ENCODE measurements around the gene DBP. TPM values are rescaled to one million over a fixed set of nuclear protein-coding genes. Genes with fewer than 3 reads are reported as not detected.

Gene DBP
- total and polyA plus RNA-seq, 2 of the 13 experiments (the other 11 are each of a cell fraction or from before 2014, with no cell fraction given), result 1.7 to 5.8 TPM

DNA sequence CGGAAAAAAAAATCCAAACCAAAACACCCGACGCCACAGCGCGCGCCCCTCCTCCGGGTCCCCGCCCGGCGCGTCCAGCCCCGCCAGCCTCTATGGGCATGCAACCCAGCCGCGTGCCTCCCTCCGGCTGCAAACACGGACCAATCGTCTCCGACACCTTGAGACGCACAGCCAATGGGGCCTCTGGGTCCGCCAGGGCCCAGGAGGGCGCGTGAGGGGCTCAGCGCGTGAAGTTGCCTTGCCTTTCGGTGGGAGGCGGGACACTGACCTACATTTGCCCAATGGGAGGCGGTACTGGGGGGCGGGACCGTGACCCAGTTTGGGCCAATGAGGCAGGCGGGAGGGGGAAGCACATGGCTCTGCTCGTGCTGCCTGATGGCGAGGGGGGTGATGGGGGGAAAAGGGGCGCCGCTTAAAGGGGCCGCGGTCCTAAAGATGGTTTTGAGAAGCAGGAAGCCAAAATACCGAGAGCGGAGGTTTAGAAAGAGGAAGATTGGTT is 319 bp upstream of the DBP start (continued):
- TF ChIP-seq, protein P1, sequence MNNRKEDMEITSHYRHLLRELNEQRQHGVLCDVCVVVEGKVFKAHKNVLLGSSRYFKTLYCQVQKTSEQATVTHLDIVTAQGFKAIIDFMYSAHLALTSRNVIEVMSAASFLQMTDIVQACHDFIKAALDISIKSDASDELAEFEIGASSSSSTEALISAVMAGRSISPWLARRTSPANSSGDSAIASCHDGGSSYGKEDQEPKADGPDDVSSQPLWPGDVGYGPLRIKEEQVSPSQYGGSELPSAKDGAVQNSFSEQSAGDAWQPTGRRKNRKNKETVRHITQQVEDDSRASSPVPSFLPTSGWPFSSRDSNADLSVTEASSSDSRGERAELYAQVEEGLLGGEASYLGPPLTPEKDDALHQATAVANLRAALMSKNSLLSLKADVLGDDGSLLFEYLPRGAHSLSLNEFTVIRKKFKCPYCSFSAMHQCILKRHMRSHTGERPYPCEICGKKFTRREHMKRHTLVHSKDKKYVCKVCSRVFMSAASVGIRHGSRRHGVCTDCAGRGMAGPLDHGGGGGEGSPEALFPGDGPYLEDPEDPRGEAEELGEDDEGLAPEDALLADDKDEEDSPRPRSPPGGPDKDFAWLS (CRISPR knock-in tag; IDR thresholded peaks at IDR 0.05; ENCODE audit: borderline replicate concordance), result no peak
- peak; percentile 49; the same call in 1 of the 2 replicates for TF ChIP-seq ZMYM4 (CRISPR knock-in tag; IDR thresholded peaks at IDR 0.05)
- TF ChIP-seq, protein P2, sequence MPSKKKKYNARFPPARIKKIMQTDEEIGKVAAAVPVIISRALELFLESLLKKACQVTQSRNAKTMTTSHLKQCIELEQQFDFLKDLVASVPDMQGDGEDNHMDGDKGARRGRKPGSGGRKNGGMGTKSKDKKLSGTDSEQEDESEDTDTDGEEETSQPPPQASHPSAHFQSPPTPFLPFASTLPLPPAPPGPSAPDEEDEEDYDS (CRISPR knock-in tag; IDR thresholded peaks at IDR 0.05), result peak; percentile 80
- TF ChIP-seq ZNF292 (CRISPR knock-in tag; IDR thresholded peaks at IDR 0.05; ENCODE audit: borderline replicate concordance, low read depth), result no peak
- TF ChIP-seq HNRNPUL1 (IDR thresholded peaks at IDR 0.05; ENCODE audit: low read depth, low read length), result no peak
- TF ChIP-seq ZNF782 (CRISPR knock-in tag; IDR thresholded peaks at IDR 0.05; ENCODE audit: borderline replicate concordance), result 0 out of 2 replicates have a peak, but pooled peaks have one; percentile 34
- no peak for TF ChIP-seq RBM22 (optimal IDR thresholded peaks at IDR 0.05; ENCODE audit: low read length)
- TF ChIP-seq ZNF121 (CRISPR knock-in tag; IDR thresholded peaks at IDR 0.05), result no peak
- no peak; the same call in 1 of the 2 replicates for TF ChIP-seq EEA1 (CRISPR knock-in tag; IDR thresholded peaks at IDR 0.05; ENCODE audit: borderline replicate concordance)
- TF ChIP-seq KLF11 (CRISPR knock-in tag; IDR thresholded peaks at IDR 0.05), result peak; percentile 64
- peak; percentile 84 for TF ChIP-seq ZSCAN31 (CRISPR knock-in tag; IDR thresholded peaks at IDR 0.05; ENCODE audit: low read depth)
- peak; percentile 70 for TF ChIP-seq CREB1 (IDR thresholded peaks at IDR 0.05)
- TF ChIP-seq CREB1 (CRISPR knock-in tag; IDR thresholded peaks at IDR 0.05), result peak; percentile 77
- no peak for TF ChIP-seq ZNF232 (CRISPR knock-in tag; IDR thresholded peaks at IDR 0.05; ENCODE audit: borderline replicate concordance)
- peak; percentile 23; the same call in 1 of the 2 replicates for TF ChIP-seq ZNF251 (CRISPR knock-in tag; IDR thresholded peaks at IDR 0.05)
- TF ChIP-seq ZNF557 (CRISPR knock-in tag; IDR thresholded peaks at IDR 0.05), result no peak
- TF ChIP-seq, protein P3, sequence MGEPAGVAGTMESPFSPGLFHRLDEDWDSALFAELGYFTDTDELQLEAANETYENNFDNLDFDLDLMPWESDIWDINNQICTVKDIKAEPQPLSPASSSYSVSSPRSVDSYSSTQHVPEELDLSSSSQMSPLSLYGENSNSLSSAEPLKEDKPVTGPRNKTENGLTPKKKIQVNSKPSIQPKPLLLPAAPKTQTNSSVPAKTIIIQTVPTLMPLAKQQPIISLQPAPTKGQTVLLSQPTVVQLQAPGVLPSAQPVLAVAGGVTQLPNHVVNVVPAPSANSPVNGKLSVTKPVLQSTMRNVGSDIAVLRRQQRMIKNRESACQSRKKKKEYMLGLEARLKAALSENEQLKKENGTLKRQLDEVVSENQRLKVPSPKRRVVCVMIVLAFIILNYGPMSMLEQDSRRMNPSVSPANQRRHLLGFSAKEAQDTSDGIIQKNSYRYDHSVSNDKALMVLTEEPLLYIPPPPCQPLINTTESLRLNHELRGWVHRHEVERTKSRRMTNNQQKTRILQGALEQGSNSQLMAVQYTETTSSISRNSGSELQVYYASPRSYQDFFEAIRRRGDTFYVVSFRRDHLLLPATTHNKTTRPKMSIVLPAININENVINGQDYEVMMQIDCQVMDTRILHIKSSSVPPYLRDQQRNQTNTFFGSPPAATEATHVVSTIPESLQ (CRISPR knock-in tag; conservative IDR thresholded peaks at IDR 0.05), result no peak; the same call in 1 of the 2 replicates
- no peak for TF ChIP-seq AHR (CRISPR knock-in tag; IDR thresholded peaks at IDR 0.05)
- peak; percentile 16; the same call in 1 of the 2 replicates for TF ChIP-seq KDM6A (CRISPR knock-in tag; IDR thresholded peaks at IDR 0.05; ENCODE audit: low read depth)
- no peak; the same call in 1 of the 2 replicates for TF ChIP-seq HOXA3 (CRISPR knock-in tag; IDR thresholded peaks at IDR 0.05)
- TF ChIP-seq ELF4 (CRISPR knock-in tag; IDR thresholded peaks at IDR 0.05; ENCODE audit: borderline replicate concordance), result peak; percentile 87; the same call in 1 of the 2 replicates
- TF ChIP-seq, protein P4, sequence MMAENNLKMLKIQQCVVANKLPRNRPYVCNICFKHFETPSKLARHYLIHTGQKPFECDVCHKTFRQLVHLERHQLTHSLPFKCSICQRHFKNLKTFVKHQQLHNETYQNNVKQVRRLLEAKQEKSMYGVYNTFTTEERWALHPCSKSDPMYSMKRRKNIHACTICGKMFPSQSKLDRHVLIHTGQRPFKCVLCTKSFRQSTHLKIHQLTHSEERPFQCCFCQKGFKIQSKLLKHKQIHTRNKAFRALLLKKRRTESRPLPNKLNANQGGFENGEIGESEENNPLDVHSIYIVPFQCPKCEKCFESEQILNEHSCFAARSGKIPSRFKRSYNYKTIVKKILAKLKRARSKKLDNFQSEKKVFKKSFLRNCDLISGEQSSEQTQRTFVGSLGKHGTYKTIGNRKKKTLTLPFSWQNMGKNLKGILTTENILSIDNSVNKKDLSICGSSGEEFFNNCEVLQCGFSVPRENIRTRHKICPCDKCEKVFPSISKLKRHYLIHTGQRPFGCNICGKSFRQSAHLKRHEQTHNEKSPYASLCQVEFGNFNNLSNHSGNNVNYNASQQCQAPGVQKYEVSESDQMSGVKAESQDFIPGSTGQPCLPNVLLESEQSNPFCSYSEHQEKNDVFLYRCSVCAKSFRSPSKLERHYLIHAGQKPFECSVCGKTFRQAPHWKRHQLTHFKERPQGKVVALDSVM (CRISPR knock-in tag; IDR thresholded peaks at IDR 0.05), result peak; percentile 68; the same call in 1 of the 2 replicates
- TF ChIP-seq, protein P5, sequence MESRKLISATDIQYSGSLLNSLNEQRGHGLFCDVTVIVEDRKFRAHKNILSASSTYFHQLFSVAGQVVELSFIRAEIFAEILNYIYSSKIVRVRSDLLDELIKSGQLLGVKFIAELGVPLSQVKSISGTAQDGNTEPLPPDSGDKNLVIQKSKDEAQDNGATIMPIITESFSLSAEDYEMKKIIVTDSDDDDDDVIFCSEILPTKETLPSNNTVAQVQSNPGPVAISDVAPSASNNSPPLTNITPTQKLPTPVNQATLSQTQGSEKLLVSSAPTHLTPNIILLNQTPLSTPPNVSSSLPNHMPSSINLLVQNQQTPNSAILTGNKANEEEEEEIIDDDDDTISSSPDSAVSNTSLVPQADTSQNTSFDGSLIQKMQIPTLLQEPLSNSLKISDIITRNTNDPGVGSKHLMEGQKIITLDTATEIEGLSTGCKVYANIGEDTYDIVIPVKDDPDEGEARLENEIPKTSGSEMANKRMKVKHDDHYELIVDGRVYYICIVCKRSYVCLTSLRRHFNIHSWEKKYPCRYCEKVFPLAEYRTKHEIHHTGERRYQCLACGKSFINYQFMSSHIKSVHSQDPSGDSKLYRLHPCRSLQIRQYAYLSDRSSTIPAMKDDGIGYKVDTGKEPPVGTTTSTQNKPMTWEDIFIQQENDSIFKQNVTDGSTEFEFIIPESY (CRISPR knock-in tag; IDR thresholded peaks at IDR 0.05), result no peak

All from HepG2 (cell line).